H1 (cell line): ENCODE measurements around the gene KIF26B. TPM values are rescaled to one million over a fixed set of nuclear protein-coding genes. Genes with fewer than 3 reads are reported as not detected.

Experiments used
- CTCF ChIA-PET: fragments of 300-600 bp; sonication (Branson Sonifier 250); formaldehyde crosslinking; loops from one replicate; lab custom pipeline; 2021; ENCODE audit not compliant: partially characterized antibody; lab: Charles Lee
- POLR2A ChIA-PET: fragments of 300-600 bp; sonication (Branson Sonifier 250); formaldehyde crosslinking; loops from one replicate; lab custom pipeline; 2021; ENCODE audit warnings: inconsistent platforms; ENCODE audit not compliant: partially characterized antibody; lab: Charles Lee
- DNase-seq, 2 experiments: peaks; one replicate each; pipeline versions ENCODE4 v3.0.0 to v3.0.0-alpha.2; 2010 to 2022; ENCODE audit warnings: low spot score in 2 of 2, low read depth in 1 of 2, mixed read lengths in 1 of 2
- FAIRE-seq: peaks from 2 replicates; lab custom pipeline; 2011; peaks lifted over from hg19 to GRCh38; lab: Jason Lieb, UNC
- H2AFZ ChIP-seq: 2 replicates; pipeline ENCODE4 v1.8.1; 2012; ENCODE audit warnings: low read length, inconsistent platforms
- H2AK5ac ChIP-seq: 2 replicates; pipeline ENCODE4 v1.6.1; 2013; ENCODE audit warnings: low read depth, low read length
- H2BK120ac ChIP-seq: replicated peaks from 2 replicates; pipeline ENCODE3; 2013; ENCODE audit warnings: low read depth, low read length, inconsistent platforms
- H2BK12ac ChIP-seq: 2 replicates; pipeline ENCODE4 v1.6.1; 2013; ENCODE audit warnings: low read depth, low read length
- H2BK15ac ChIP-seq: 2 replicates; pipeline ENCODE4 v1.6.1; 2013; ENCODE audit warnings: low read length
- H2BK20ac ChIP-seq: 2 replicates; pipeline ENCODE4 v1.6.1; 2013; ENCODE audit warnings: low read length
- H2BK5ac ChIP-seq: 2 replicates; pipeline ENCODE4 v1.6.1; 2013; ENCODE audit warnings: low read depth, low read length
- H3K14ac ChIP-seq: 2 replicates; pipeline ENCODE4 v1.6.1; 2013; ENCODE audit warnings: inconsistent platforms; ENCODE audit not compliant: insufficient read length
- H3K18ac ChIP-seq: 2 replicates; pipeline ENCODE4 v1.6.1; 2013; ENCODE audit warnings: low read length; ENCODE audit errors: extremely low read depth
- H3K23ac ChIP-seq: 2 replicates; pipeline ENCODE4 v1.6.1; 2013; ENCODE audit warnings: inconsistent platforms; ENCODE audit not compliant: insufficient read length
- H3K23me2 ChIP-seq: 2 replicates; pipeline ENCODE4 v1.6.1; 2013; ENCODE audit warnings: low read depth, low read length
- H3K27ac ChIP-seq: 2 replicates; pipeline ENCODE4 v1.6.1; 2011; ENCODE audit warnings: low read depth, low read length, inconsistent platforms
- H3K27me3 ChIP-seq, 4 experiments: replicated peaks in 1 of 4; 1 replicate in 1 of 4; 2 replicates in 3 of 4; pipeline versions ENCODE4 v1.6.1 to v1.8.1; 2011 to 2013; ENCODE audit warnings: low read length in 3 of 4, mild to moderate bottlenecking in 3 of 4, inconsistent platforms in 2 of 4, mixed read lengths in 2 of 4, moderate library complexity in 1 of 4; ENCODE audit not compliant: control insufficient read depth in 3 of 4, insufficient read depth in 3 of 4; ENCODE audit errors: extremely low read depth in 1 of 4
- H3K36me3 ChIP-seq, 4 experiments: 2 replicates each; pipeline versions ENCODE4 v1.6.1 to v1.8.1; 2011 to 2013; ENCODE audit warnings: mild to moderate bottlenecking in 4 of 4, low read length in 3 of 4, moderate library complexity in 2 of 4, control low read depth in 1 of 4, inconsistent platforms in 1 of 4; ENCODE audit not compliant: insufficient read depth in 4 of 4, control insufficient read depth in 2 of 4
- H3K4ac ChIP-seq: replicated peaks from 2 replicates; pipeline ENCODE3; 2013; ENCODE audit warnings: low read length, low read depth, mixed read lengths, inconsistent platforms; ENCODE audit not compliant: insufficient read length
- H3K4me1 ChIP-seq, 4 experiments: replicated peaks in 1 of 4; 1 replicate in 1 of 4; 2 replicates in 3 of 4; pipeline versions ENCODE4 v1.6.1 to v1.8.1; 2011 to 2013; ENCODE audit warnings: low read length in 3 of 4, inconsistent platforms in 2 of 4, mixed read lengths in 1 of 4; ENCODE audit not compliant: insufficient read depth in 4 of 4, control insufficient read depth in 3 of 4
- H3K4me2 ChIP-seq, 2 experiments: 2 replicates each; pipeline versions ENCODE4 v1.6.1 to v1.8.1; 2011 to 2013; ENCODE audit warnings: low read depth in 2 of 2, low read length in 2 of 2, control low read depth in 1 of 2, inconsistent platforms in 1 of 2, mild to moderate bottlenecking in 1 of 2; ENCODE audit not compliant: insufficient read depth in 1 of 2
- H3K4me3 ChIP-seq, 4 experiments: fragments of 200-600, 300-600 bp in 1 of 4; sonication (generic), shearing (Covaris generic), sonication (Bioruptor Twin) in 1 of 4; 2 replicates each; pipeline versions ENCODE4 v1.5.1 to v1.8.1; 2011 to 2016; ENCODE audit warnings: low read length in 4 of 4, low read depth in 3 of 4, control low read depth in 2 of 4, inconsistent platforms in 2 of 4, mild to moderate bottlenecking in 2 of 4, mixed read lengths in 1 of 4, moderate library complexity in 1 of 4; ENCODE audit not compliant: insufficient read depth in 2 of 4; ENCODE audit errors: extremely low read depth in 1 of 4
- H3K56ac ChIP-seq: replicated peaks from 2 replicates; pipeline ENCODE3; 2013; ENCODE audit warnings: low read depth, mild to moderate bottlenecking, mixed read lengths, low read length, inconsistent platforms; ENCODE audit not compliant: insufficient read length
- H3K79me1 ChIP-seq: 2 replicates; pipeline ENCODE4 v1.6.1; 2013; ENCODE audit warnings: low read depth, low read length, control low read depth
- H3K79me2 ChIP-seq, 2 experiments: 2 replicates each; pipeline versions ENCODE4 v1.6.1 to v1.8.1; 2012 to 2013; ENCODE audit warnings: low read length in 2 of 2, mild to moderate bottlenecking in 2 of 2, inconsistent platforms in 1 of 2; ENCODE audit not compliant: insufficient read depth in 2 of 2, control insufficient read depth in 1 of 2
- H3K9ac ChIP-seq, 4 experiments: replicated peaks in 1 of 4; 1 replicate in 1 of 4; 2 replicates in 3 of 4; pipeline versions ENCODE4 v1.6.1 to v1.8.1; 2011 to 2013; ENCODE audit warnings: low read depth in 3 of 4, low read length in 3 of 4, control low read depth in 2 of 4, mild to moderate bottlenecking in 2 of 4, moderate library complexity in 2 of 4, inconsistent platforms in 1 of 4; ENCODE audit errors: extremely low read depth in 1 of 4
- H3K9me3 ChIP-seq, 2 experiments: 2 replicates each; pipeline versions ENCODE4 v1.6.1 to v1.8.1; 2012 to 2013; ENCODE audit warnings: mild to moderate bottlenecking in 2 of 2, moderate library complexity in 2 of 2, control low read depth in 1 of 2, inconsistent platforms in 1 of 2, low read depth in 1 of 2, low read length in 1 of 2, mixed read lengths in 1 of 2; ENCODE audit not compliant: insufficient read depth in 2 of 2
- H4K20me1 ChIP-seq, 2 experiments: replicated peaks in 1 of 2; 2 replicates each; pipeline versions ENCODE3 to v1.8.1; 2011 to 2013; ENCODE audit warnings: inconsistent platforms in 2 of 2, low read length in 2 of 2, mild to moderate bottlenecking in 1 of 2; ENCODE audit not compliant: insufficient read depth in 2 of 2, control insufficient read depth in 1 of 2
- H4K5ac ChIP-seq: 2 replicates; pipeline ENCODE4 v1.6.1; 2013; ENCODE audit warnings: low read length, low read depth, mixed read lengths, inconsistent platforms; ENCODE audit not compliant: insufficient read length
- H4K8ac ChIP-seq: 2 replicates; pipeline ENCODE4 v1.8.0; 2013; ENCODE audit warnings: mild to moderate bottlenecking, moderate library complexity, low read length, inconsistent platforms; ENCODE audit not compliant: insufficient read depth; ENCODE audit errors: extremely low read depth
- H4K91ac ChIP-seq: replicated peaks from 2 replicates; pipeline ENCODE3; 2013; ENCODE audit warnings: low read length, mixed read lengths, inconsistent platforms; ENCODE audit not compliant: insufficient read length
- CEBPB ChIP-seq: IDR thresholded peaks from 2 replicates; pipeline ENCODE4 v1.6.1; 2012; ENCODE audit warnings: low read depth, low read length
- CTCF ChIP-seq, 3 experiments: IDR thresholded peaks; 1 replicate in 2 of 3; 2 replicates in 1 of 3; pipeline versions ENCODE4 v1.5.1 to v1.6.1; 2011; ENCODE audit warnings: low read length in 3 of 3, mild to moderate bottlenecking in 3 of 3, inconsistent platforms in 2 of 3, low read depth in 1 of 3, moderate library complexity in 1 of 3; ENCODE audit not compliant: insufficient read depth in 1 of 3; ENCODE audit errors: control extremely low read depth in 1 of 3
- E2F6 ChIP-seq: IDR thresholded peaks from 2 replicates; pipeline ENCODE4 v1.6.1; 2012; ENCODE audit warnings: inconsistent platforms
- MAX ChIP-seq: IDR thresholded peaks from 2 replicates; pipeline ENCODE4 v1.6.1; 2012; ENCODE audit warnings: inconsistent platforms
- PHF8 ChIP-seq: fragments of 200-600 bp; sonication (generic); conservative IDR thresholded peaks from 2 replicates; pipeline ENCODE4 v1.7.1; 2012; ENCODE audit warnings: low read depth, mild to moderate bottlenecking, inconsistent platforms, low read length, moderate library complexity
- RBBP5 ChIP-seq: IDR thresholded peaks from 2 replicates; pipeline ENCODE4 v1.7.1; 2012; ENCODE audit warnings: low read depth, mild to moderate bottlenecking, inconsistent platforms, low read length, moderate library complexity, borderline replicate concordance
- SAP30 ChIP-seq: fragments of 300-600 bp; sonication (generic); IDR thresholded peaks from 2 replicates; pipeline ENCODE4 v1.7.1; 2012; ENCODE audit warnings: low read length, moderate library complexity, mild to moderate bottlenecking, inconsistent platforms; ENCODE audit not compliant: insufficient read depth, insufficient replicate concordance
- TAF7 ChIP-seq: optimal IDR thresholded peaks from 2 replicates; pipeline ENCODE3; 2011; ENCODE audit warnings: low read depth, mild to moderate bottlenecking, inconsistent platforms, low read length, moderate library complexity, borderline replicate concordance
- USF2 ChIP-seq: IDR thresholded peaks from 2 replicates; pipeline ENCODE4 v1.6.1; 2011; ENCODE audit warnings: low read length, improper control_type of control experiment
- WGBS, 2 experiments: shearing (Covaris generic) in 1 of 2; methylation state at CpG; one replicate each; pipeline versions ENCODE4 v1.1.6 to v1.1.7; 2013 to 2015; ENCODE audit warnings: low lambda C conversion rate in 2 of 2, mixed read lengths in 2 of 2, inconsistent platforms in 1 of 2, low coverage in 1 of 2, missing lambda C conversion rate in 1 of 2; ENCODE audit not compliant: insufficient replicate concordance in 2 of 2, insufficient coverage in 1 of 2, insufficient read length in 1 of 2; ENCODE audit errors: extremely low coverage in 1 of 2, missing lambda C conversion rate in 1 of 2; 5-methylcytosine and 5-hydroxymethylcytosine counted together
- polyA plus RNA-seq, 7 experiments: library from polyadenylated mRNA; depleted of rRNA in 3 of 7; stranded (reverse) in 5 of 7; unstranded in 2 of 7; fragments of >200 nt in 5 of 7; fragments of 200-250 nt in 2 of 7; gene quantifications; 1 replicate in 5 of 7; 2 replicates in 1 of 7; 4 replicates in 1 of 7; pipeline versions ENCODE4 v1.2.1 to v1.2.3, GENCODE V29; 2011 to 2013; ENCODE audit warnings: missing spikeins in 2 of 7, mixed read lengths in 2 of 7
- total RNA-seq: library from RNA; stranded (reverse); fragmentation: NEBNext Ultra II Directional; extraction: Animal tissue kit (Norgen Biotek cat#: 25700); gene quantifications from 2 replicates; pipeline ENCODE4 v1.2.1, GENCODE V29; 2021

Gene KIF26B
- total and polyA plus RNA-seq, 2 of the 8 experiments (the other 6 are each of a cell fraction or from before 2014, with no cell fraction given) = 0.06 to 0.28 TPM

GRCh38 chr1:245327842-245328241 is 173.1 kb downstream of the KIF26B start:
- WGBS, 2 experiments = 87% methylated on average over 4 of the region's 4 CpGs; no CpG with 5 or more reads in 1 of the 2 experiments
- Histone ChIP-seq H3K36me3 (no peaks in the 10 kb centered on the region), H2BK120ac (no peak overlapping the region), H2BK12ac (no peak overlapping the region), H2BK15ac (no peak overlapping the region), H2AK5ac (no peak overlapping the region), H3K4me1 (peaks cover 0 to 2% (median under 1%) of the 10 kb centered on the region in 4 experiments; a peak in 2 of 7 replicates), H2BK5ac (no peak overlapping the region), H2AFZ (no peak overlapping the region), H4K91ac (no peak overlapping the region), H3K18ac (no peak overlapping the region), H2BK20ac (no peak overlapping the region), H3K14ac (no peak overlapping the region), H4K20me1 (no peaks in the 10 kb centered on the region), H4K8ac (no peak overlapping the region), H3K9me3 (no peaks in the 10 kb centered on the region), H3K23ac (no peak overlapping the region), H3K4me2 (no peak overlapping the region), H3K4ac (no peak overlapping the region), H3K4me3 (no peak overlapping the region), H4K5ac (no peak overlapping the region), H3K79me2 (no peaks in the 10 kb centered on the region), H3K9ac (no peak overlapping the region), H3K56ac (no peak overlapping the region), H3K27ac (no peak overlapping the region), H3K27me3 (peaks cover 0 to 4% (median 3%) of the 10 kb centered on the region in 4 experiments; a peak in 2 of 7 replicates), H3K23me2 (no peaks in the 10 kb centered on the region), H3K79me1 (no peaks in the 10 kb centered on the region)
- ChIA-PET CTCF (interaction anchor here (0.8 to 1.4 kb wide), 3 partner anchors 17 to 172 kb away, joined by 3 to 6 read pairs (median 4); no protein-coding TSS in a partner anchor), POLR2A (no interaction called here)
- FAIRE-seq (no peak), DNase-seq (no peak)
- TF ChIP-seq CEBPB (no peak), SAP30 (no peak), E2F6 (no peak), PHF8 (no peak), RBBP5 (no peak), CTCF (IDR thresholded peaks at IDR 0.05; ENCODE audit: control extremely low read depth in 1 of 3, insufficient read depth in 1 of 3, low read depth in 1 of 3, low read length in 3 of 3) (no peak), MAX (no peak), USF2 (no peak), TAF7 (no peak)
